Kidney glomerular epithelial cell (primary cell): ENCODE measurements around the gene CHP1.
"Not testable (repeated sequence)": the region's sequence is repeated elsewhere in the genome, so short reads cannot be mapped to it uniquely, and the experiment has no call there.

Source experiments
- DNase-seq: peaks from one replicate; lab custom pipeline; 2025; lab: John Stamatoyannopoulos, UW

Gene CHP1

DNA sequence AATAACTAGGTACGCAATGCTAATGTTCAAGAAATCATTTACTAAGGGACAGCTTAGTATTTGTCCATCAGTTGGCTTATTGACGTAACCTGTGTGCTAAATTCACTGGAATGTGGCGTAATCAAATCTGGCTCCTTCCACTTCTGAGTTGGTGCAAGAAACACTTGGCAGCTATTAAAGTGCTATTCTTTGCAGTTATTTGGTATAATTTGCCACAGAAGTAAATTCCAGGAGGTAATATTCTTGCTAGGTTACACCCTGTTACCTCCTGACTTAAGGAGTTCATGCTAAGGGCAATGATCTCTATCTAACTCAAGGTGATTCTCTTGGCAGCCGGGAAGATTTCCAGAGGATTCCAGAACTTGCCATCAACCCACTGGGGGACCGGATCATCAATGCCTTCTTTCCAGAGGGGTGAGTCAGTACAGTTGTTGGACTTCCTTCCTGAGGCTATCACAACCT lies 25.5 kb downstream of the CHP1 start:
- DNase-seq = no peak

DNA sequence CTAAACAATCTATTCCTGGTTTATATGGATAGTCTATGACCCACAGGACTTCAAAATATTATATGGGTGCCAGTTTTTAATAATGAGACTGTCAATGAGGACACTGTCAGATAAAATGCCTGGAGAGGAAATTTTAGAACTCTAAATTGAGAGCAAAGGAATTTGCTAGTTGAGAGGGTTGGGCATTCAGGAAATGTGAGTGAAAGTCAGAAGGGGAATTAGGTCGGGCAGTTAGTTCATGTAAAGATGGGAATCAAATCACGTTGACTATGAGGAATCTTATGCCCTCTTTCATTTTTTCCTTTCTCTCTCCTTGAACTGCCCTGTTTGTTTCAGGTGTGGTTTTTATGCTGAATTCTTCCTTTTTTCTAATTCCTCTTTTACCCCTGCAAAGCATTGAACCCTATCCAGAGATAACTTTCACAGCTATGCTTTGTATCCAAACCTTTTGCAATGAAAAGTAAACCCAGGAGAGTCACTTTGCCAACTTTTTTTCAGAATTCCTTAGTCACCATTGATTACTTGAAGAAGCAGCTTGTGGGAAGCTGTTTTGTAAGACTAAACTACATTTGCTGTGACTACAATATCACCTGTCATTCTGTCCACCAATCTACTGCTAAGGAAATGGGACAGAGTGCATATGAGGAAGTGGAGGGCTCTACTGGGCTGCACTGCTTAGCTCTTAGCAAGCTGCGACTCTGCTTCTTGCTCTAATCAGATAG lies 27.8 kb downstream of the CHP1 start:
- peak; percentile 6 for DNase-seq

DNA sequence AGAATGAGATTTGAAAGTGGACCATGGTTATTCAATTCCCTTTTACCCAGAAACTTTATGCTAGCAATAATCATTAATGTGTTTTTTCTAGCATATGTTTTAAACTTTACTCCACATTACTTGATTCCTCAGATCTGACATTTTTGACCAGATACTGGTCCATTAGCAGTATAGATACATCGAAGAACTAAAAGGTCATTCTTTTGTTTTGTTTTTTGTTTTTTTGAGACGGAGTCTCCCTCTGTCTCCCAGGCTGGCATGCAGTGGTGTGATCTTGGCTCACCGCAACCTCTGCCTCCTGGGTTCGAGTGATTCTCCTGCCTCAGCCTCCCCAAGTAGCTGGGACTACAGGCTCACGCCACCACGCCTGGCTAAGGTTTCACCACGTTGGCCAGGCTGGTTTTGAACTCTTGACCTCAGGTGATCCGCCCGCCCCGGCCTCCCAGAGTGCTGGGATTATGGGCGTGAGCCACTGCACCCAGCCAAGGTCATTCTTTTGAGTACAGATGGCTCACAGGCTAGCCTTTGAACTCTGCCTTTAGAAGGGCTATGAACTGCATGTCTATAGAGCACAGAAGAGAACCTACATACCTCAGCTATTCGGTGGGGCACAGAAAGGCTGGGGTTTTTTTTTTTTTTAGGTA lies 28.6 kb downstream of the CHP1 start:
- DNase-seq = no peak

DNA sequence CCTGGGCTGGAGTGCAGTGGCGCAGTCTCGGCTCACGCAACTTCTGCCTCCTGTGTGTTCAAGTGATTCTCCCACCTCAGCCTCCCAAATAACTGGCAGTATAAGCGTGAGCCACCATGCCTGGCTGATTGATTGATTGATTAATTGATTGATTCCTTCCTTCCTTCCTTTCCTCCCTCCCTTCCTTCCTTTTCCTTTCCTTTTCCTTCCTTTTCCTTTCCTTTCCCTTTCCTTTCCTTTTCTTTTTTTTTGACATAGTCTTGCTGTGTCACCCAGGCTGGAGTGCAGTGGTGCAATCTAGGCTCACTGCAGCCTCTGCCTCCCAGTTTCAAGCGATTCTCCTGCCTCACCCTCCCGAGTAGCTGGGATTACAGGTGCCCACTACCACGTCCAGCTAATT lies 29.9 kb downstream of the CHP1 start:
- DNase-seq = not testable (repeated sequence)

DNA sequence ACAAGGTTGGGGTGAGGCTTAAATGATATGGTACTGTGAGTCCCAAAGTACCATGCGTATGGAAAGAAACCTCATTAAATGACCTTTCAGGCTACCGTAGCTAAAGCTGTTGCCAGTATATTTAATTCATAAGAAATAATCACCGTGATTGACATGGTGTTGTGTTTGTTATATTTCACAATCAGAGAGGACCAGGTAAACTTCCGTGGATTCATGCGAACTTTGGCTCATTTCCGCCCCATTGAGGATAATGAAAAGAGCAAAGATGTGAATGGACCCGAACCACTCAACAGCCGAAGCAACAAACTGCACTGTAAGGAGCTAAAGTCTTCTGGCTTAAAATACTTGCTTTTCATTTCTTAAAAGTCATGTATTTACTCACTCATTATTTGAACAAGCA lies 31.5 kb downstream of the CHP1 start:
- no peak for DNase-seq

DNA sequence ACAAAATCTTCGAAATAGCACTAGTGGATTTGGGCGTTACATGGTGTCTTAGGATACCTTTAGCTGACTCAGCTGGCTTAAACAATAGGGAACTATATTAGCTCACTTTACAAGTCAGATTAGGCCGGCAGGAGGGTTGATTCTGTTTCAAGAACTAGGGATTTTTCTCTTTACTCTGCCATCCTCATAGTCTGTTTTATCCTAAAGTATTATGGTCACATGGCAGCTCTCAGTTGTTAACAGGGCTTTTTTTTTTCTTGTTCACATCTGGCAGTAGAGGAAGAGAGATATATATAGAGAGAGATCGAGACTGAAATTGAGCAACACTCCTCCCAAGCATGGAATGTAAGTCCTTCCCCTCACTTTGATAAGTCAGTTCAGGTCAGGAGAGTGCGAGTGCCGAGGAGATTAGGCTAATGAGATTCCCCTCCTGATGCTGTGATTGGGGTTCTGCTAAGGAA lies 32.9 kb downstream of the CHP1 start:
- DNase-seq = no peak

DNA sequence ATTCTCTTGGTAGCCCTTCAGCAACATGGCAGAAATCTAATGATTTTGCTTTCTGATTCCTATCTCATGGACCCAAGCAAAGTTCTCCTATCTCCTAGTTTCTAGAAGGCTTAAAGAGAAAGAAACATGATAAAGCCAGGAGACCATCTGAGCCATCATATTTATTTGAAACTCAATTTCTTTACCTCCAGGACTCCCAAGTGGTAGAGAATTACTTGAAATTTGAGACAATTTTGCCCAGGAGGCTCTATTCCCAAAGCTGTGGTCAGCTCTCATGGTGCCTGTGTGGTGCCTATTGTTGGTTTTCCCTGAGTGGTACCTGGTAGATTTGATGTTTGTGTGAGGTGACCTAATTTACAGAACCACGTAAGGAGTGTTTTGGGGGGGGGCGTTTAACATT lies 38.8 kb downstream of the CHP1 start:
- no peak for DNase-seq

DNA sequence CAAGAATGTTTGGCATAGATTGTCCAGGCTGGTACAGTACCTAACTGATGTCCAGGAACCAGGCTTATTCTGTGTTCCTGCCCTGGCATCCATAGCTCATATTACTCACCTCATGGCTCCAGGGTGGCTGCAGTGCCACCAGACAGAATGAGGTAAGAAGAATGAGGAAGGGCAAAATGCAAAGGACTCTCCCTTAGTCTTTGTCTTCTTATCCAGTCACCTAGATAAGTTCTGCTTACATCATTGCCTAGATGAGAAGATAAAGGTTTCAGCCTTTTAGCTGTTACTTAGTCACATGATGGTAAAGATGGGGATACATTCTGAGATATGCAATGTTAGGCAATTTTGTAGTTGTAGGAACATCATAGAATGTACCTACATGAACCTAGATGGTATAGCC lies 45.8 kb downstream of the CHP1 start:
- no peak for DNase-seq

DNA sequence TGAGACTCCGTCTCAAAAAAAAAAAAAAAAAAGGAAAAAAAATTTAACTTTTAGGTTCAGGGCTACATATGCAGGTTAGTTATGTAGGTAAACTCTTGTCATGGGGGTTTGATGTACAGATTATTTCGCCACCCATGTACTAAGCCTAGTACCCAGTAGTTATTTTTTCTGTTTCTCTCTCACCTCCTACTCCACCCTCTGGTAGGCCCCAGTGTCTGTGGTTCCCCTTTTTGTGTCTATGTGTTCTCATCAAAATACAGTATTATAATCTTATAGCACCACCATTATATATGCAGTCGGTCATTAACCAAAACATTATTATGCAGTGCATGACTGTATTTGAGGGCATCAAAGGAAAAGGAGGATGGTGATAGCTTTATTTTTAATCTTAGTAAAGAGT lies 47.3 kb downstream of the CHP1 start:
- DNase-seq = no peak

DNA sequence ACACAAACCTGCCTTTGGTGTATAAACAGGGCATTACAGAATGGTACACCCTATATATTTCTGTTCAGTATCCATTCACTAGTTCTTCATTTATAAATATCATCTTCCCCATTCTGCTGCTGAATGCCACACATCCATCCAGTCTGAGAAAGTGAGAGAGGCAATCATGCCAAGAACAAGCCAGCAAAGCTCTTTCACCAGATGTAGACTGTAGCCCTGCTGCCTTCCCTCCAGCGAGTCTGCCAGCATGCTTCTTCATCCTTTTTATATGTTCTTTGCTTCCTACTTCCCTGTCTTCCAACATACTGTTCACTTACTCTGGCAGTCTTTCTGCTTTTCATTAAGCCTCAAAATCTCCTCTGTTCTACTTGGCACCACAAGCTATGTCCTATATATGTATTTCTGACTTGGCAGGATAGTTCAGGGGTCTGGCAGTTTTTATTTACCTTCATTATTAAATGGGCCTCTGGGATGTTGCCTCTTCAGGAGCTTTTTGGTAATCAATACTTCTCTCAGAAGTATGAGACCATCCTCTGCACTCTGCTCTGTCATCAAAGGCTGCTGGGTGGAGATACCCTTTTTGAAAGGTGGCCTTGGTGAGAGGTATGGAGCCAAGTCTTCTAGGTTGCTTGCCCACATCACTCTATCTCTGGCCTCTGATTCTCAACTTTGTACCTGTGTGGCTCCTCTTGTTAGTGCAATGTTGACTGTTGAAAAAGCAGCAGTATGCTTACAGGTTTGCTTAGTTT lies 48.6 kb downstream of the CHP1 start:
- no peak for DNase-seq

DNA sequence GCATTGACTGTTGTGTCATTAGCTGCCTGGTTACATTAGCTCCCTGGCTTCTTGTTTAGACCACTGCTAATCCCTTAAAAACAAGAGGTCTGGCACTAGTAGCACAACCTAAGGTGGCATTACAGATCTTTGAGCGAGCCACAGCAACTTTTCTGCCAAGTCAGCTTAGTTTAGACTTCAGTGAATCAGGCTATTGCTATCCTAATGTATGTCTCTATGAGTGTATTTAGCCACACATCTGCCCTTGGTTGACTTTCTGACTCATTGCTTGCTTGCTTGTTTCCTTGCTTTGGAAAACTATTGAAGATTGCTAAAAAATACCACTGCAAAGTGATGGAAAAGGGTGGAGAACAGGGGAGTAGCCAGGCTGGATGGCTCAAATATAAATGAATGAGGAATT lies 50.2 kb downstream of the CHP1 start:
- peak; percentile 32 for DNase-seq

DNA sequence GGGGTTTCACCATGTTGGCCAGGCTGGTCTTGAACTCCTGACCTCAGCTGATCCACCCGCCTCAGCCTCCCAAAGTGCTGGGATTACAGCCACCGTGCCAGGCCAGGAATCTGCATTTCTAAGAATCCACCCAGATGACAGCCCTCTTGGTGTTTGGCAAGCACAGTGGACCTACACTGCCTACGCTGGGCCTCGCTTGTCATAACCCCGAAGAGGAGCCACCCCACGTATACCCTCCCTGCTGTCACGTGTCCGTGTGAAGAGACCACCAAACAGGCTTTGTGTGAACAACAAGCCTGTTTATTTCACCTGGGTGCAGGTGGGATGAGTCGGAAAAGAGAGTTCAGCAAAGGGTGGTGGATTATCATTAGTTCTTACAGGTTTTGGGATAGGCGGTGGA lies 51.4 kb downstream of the CHP1 start:
- not testable (repeated sequence) for DNase-seq

DNA sequence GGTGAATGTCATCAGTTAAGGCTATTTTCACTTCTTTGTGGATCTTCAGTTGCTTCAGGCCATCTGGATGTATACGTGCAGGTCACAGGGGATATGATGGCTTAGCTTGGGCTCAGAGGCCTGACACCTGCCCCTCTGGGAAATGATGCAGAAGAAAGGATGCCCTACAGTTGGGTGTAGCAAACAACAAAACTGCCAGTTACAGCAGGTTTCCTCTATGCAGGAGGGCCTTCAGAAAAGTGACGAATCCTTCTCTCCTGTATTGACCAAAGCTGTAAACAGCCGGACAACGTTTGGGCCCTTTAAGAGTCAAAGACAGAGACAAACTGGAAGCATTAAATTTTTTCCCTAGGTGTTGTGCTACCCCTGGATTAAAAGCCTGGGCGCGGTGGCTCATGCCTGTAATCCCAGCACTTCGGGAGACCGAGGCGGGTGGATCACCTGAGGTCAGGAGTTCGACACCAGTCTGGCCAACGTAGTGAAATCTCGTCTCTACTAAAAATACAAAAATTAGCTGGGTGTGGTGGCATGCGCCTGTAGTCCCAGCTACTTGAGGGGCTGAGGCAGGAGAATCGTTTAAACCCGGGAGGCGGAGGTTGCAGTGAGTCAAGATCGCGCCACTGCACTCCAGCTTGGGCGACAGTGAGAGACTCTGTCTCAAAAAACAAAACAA lies 52.0 kb downstream of the CHP1 start:
- not testable (repeated sequence) for DNase-seq

DNA sequence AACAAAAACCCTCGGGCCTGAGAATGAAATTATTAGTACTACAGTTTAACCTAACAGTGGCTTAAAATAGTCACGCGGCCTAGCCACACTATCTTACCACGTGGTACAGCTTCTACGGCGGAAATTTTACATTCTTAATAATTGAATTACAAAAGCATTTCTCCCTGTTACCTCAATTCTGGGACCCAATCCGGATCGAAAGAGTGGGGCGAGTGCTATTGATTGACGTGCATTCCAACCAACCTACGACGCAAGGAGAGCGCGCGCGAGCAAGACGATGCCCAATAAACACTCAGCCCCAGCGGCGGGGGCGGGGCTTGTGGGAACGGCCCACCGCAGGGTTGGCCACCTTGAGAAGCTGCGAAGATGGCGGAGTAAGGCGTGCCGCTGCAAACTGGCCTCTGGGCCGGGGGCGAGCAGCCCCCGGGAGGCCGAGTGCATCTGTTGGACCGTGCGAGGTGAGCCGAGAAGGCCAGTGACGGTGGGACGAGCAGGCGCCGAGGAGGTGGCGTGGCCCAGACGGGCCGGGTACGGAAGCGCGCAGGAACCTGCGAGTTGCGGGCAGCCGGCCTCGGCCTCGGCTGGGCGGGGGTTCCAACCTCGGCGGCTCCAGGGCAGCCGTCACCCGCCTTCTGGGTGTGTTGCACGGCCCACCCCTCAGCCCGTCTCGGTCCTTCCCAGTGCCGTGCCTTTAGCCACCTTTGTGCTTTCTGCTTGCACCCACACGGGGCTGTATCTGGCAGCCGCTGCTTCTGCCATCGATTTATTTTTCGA lies 52.8 kb downstream of the CHP1 start:
- DNase-seq = peak; percentile 94

DNA sequence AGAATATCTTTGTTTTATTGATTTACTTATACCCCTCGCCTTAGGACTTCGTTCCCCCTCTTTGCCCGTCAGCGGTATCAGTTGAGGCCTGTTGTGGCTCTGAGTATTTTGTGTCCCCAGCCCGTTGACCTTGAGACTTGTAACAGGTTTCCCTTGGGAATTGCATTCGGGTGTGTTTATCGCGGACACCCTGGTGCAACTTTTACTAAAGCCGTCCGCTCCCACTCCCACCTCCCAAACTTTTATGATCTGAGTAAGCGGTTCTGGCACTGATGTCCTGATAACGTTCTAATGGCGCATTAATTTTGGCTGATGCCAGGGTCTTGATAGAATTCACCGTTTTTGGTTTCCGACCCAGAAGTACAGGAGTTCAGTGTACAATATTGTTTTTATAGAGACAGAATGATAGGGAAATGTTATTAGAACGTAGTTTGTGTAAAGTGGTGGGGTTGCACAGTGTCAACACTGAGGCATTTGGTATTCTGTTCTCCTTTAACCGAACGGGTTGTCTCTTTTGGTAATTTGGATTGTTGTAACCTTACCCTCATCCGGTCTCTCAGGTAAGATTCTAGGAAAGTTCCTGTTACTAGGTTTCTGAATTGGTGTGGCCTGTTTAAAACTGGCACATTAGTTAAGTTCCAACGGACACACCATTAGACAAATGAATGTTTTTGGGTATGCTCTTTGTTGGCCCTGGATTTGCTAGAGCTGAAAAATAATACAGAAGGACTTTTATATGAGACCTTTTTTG lies 53.5 kb downstream of the CHP1 start:
- DNase-seq = no peak

DNA sequence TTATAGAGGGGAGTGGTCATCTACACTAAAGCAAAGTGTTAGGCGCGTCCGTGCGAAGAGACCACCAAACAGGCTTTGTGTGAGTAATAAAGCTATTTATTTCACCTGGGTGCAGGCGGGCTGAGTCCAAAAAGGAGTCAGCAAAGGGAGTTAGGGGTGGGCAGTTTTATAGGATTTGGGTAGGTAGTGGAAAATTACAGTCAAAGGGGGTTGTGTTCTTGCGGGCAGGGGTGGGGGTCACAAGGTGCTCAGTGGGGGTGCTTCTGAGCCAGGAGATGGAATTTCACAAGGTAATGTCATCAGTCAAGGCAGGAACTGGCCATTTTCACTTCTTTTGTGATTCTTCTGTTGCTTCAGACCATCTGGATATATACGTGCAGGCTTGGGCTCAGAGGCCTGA lies 54.2 kb downstream of the CHP1 start:
- no peak for DNase-seq

DNA sequence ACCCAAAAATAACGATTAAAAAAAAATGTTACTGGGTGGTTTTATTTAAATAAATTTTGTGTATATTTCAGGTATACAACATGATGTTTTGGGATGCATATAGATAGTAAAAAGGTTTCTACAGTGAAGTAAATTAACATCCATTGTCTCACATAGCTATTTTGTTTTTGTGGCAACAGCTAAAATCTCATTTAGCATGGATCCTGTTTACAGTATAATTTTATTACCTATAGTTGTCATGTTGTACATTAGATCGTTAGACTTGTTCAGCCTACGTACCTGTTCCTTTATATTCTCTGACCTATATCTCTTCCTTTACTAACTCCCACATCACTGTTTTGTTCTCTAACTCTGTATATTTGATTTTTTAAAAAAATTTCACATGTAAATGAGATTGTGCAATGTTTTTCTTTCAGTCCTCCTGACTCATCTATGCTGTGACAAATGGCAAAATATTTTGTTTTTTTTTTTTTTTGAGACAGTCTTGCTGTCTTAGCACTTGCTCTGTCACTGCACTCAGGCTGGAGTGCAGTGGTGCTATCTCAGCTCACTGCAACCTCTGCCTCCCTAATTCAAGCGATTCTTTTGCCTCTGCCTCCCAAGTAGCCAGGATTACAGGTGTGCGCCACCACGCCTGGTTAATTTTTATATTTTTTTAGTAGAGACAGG lies 55.7 kb downstream of the CHP1 start:
- DNase-seq = no peak

DNA sequence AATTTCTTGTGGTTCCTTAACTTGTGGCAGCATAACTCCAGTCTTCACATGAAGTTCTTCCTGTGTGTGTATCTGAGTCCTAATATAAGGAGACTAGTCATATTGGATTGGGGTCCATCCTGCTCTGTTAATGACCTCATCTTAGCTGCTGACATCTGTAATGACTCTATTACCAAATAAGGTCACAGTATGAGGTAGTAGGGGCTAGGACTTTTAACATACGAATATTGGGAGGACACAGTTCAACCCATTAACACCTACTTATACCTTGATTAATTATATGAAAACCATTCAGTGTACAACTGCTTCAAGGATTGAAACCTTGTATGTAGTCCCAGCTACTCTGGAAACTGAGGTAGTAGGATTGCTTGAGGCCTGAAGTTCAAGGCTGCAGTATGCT lies 57.4 kb downstream of the CHP1 start:
- DNase-seq = no peak

DNA sequence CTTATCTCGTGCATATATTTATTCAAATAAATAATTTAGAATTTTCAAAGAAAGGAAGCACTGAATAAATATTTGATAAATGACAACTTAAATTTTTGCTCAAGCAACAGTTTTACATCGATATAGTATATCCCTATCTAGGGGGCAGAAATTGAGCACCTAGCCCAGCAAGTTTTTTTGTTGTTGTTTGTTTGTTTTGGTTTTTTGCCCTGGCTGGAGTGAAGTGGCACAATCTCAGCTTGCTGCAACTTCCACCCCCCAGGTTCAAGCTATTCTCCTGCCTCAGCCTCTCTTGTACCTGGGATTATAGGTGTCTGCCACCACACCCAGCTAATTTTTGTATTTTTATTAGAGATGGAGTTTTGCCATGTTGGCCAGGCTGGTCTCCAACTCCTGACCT lies 58.9 kb downstream of the CHP1 start:
- DNase-seq = no peak

DNA sequence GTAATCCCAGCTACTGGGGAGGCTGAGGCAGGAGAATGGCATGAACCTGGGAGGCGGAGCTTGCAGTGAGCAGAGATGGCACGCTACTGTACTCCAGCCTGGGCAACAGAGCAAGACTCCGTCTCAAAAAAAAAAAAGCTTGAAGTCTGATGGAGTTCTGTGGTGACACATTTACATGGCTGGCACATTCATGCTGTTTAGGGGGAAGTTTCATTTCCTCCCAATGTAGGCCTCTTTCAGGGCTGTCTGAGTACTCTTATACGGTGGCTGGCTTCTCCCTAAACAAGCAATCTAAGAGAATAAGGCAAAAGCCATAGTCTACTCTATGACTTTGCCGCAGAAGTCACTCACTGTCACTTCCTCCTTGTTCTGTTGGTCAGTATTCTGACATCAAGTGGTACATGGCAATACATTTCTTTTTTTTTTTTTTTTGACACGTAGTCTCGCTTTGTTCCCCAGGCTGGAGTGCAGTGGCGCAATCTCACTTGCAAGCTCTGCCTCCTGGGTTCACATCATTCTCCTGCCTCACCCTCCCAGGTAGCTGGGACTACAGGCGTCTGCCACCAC lies 60.1 kb downstream of the CHP1 start:
- no peak for DNase-seq
